Hepatocyte (in vitro differentiated cells): ENCODE results near the gene HOXB3.

Experiments used
- CTCF ChIP-seq: fragments of 200-600 bp; sonication (generic); IDR thresholded peaks from 2 replicates; pipeline ENCODE4 v1.5.1; 2016; ENCODE audit warnings: antibody characterized with exemption, mild to moderate bottlenecking; ENCODE audit not compliant: poor library complexity
- EZH2 ChIP-seq: fragments of 200-600 bp; sonication (generic); IDR thresholded peaks from 2 replicates; pipeline ENCODE4 v1.6.1; 2016; ENCODE audit warnings: antibody characterized with exemption, mild to moderate bottlenecking, borderline replicate concordance

GRCh38 chr17:48611213-48611612, 21.2 kb upstream of the HOXB3 start:
- no peak for TF ChIP-seq CTCF
- TF ChIP-seq EZH2: no peak
